ENCODE measurements around the gene TEF. TPM values are rescaled to one million over a fixed set of nuclear protein-coding genes. Genes with fewer than 3 reads are reported as not detected.

Gene TEF
- total RNA-seq, 1 donor, result 17.4 TPM

DNA sequence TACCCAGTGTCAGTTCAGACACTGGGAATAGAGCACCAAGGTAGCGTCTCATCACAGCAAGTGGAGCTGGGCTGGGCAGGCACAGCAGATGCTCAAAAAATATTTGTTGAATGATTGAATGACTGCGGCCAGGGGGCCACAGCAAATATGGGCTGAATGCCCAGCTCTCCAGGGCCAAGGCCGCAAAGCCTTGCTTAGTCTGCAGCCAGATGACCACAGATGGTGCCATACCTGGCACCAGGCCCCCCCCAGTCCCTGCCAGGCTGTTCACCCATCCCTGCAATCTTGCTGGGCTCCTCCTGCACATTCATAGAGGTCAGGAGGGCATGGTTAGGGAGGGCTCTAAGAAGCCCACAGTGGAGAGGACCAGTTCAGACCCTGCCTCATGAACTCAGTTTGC lies 47.5 kb upstream of the TEF start:
- H3K27me3 ChIP-seq (ENCODE audit: insufficient read depth, low read length), result no peaks in the 10 kb centered on the region
- H3K4me2 ChIP-seq (ENCODE audit: insufficient read depth, low read length), result no peak overlapping the region
- H3K9me3 ChIP-seq (ENCODE audit: low read depth, low read length), result no peaks in the 10 kb centered on the region
- H3K4me3 ChIP-seq (ENCODE audit: insufficient read depth, low read length), result no peak overlapping the region
- no peak overlapping the region for H2AFZ ChIP-seq (ENCODE audit: low read length)
- H4K20me1 ChIP-seq (ENCODE audit: insufficient read depth, low read length), result no peaks in the 10 kb centered on the region
- H3K79me2 ChIP-seq (ENCODE audit: insufficient read depth, low read length), result no peaks in the 10 kb centered on the region
- H3K27ac ChIP-seq (ENCODE audit: low read depth, low read length), result no peak overlapping the region
- peak; percentile 11 for DNase-seq (ENCODE audit: insufficient read length, low spot score, missing footprints)
- TF ChIP-seq, protein P1, sequence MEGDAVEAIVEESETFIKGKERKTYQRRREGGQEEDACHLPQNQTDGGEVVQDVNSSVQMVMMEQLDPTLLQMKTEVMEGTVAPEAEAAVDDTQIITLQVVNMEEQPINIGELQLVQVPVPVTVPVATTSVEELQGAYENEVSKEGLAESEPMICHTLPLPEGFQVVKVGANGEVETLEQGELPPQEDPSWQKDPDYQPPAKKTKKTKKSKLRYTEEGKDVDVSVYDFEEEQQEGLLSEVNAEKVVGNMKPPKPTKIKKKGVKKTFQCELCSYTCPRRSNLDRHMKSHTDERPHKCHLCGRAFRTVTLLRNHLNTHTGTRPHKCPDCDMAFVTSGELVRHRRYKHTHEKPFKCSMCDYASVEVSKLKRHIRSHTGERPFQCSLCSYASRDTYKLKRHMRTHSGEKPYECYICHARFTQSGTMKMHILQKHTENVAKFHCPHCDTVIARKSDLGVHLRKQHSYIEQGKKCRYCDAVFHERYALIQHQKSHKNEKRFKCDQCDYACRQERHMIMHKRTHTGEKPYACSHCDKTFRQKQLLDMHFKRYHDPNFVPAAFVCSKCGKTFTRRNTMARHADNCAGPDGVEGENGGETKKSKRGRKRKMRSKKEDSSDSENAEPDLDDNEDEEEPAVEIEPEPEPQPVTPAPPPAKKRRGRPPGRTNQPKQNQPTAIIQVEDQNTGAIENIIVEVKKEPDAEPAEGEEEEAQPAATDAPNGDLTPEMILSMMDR (IDR thresholded peaks at IDR 0.05; ENCODE audit: extremely low read depth, low read depth, low read length), result no peak
- H3K36me3 ChIP-seq (ENCODE audit: insufficient read depth, low read length), result peaks cover 70% of the 10 kb centered on the region
- H3K4me1 ChIP-seq (ENCODE audit: insufficient read depth, low read length), result no peaks in the 10 kb centered on the region

DNA sequence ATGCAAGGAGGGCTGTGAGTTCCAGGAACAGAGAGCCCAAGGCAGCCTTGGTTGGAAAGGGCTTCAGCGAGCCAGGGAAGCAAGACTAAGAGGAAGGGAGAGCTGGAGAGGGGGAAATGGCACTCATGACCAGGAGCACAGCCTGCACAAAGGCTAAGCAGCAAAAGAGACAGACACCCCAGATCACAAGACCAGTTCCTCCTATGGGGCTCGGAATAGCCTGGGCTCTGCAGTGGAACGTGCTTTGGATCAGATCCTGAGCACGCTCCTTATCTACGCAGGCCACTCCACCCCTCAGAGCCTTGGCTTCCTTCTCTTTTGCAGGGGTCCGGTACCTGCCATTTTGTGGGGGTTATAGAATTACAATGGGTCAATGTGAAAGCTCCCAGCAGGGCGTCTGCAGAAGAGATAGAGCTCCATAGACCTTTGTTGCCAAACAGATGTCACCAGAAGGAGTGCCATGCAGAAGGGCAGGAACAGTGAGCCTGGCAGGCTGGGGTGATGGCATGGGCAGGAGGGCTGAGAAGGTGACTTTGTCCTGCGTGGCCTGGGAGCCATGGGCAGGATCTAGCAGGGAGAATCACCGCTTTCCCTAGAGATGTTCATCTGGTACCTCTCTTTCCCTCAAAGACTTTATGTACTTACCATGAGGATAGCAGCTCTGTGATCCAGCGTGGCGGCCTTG lies 46.6 kb upstream of the TEF start:
- TF ChIP-seq, protein P1 (IDR thresholded peaks at IDR 0.05; ENCODE audit: extremely low read depth, low read depth, low read length), result no peak

DNA sequence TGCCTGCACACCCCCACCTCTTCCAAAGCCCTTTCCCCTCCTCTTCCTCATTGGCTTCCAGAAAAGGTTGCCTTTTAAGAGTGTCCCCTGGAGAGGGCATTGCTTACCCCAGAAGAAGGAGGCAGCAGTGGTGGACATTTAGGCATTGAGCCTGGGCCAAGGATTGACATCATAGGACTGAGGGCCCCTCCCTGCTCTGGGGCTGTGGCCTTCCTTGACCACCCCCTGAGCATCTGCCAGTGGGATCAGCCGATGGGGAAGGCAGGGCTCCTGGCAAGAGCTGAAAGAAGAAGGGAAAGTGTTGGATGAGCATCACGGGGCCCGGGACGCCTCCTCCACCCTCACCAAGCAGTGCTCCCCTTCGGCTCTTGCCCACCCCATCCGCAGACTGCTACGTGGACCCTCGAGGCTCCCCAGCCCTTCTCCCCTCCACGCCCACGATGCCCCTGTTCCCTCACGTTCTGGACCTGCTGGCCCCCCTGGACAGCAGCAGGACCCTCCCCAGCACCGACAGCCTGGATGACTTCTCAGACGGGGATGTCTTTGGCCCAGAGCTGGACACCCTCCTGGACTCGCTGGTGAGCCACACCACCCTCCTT lies 43.0 kb upstream of the TEF start:
- H3K9me3 ChIP-seq (ENCODE audit: low read depth, low read length), result no peaks in the 10 kb centered on the region
- no peak overlapping the region for H2AFZ ChIP-seq (ENCODE audit: low read length)
- TF ChIP-seq, protein P1 (IDR thresholded peaks at IDR 0.05; ENCODE audit: extremely low read depth, low read depth, low read length), result no peak
- no peak overlapping the region for H3K4me3 ChIP-seq (ENCODE audit: insufficient read depth, low read length)
- H3K27me3 ChIP-seq (ENCODE audit: insufficient read depth, low read length), result no peaks in the 10 kb centered on the region
- peaks cover 4% of the 10 kb centered on the region for H4K20me1 ChIP-seq (ENCODE audit: insufficient read depth, low read length)
- no peak overlapping the region for H3K27ac ChIP-seq (ENCODE audit: low read depth, low read length)
- H3K79me2 ChIP-seq (ENCODE audit: insufficient read depth, low read length), result no peaks in the 10 kb centered on the region
- DNase-seq (ENCODE audit: insufficient read length, low spot score, missing footprints), result peak; percentile 82
- no peak overlapping the region for H3K4me2 ChIP-seq (ENCODE audit: insufficient read depth, low read length)
- peaks cover 60% of the 10 kb centered on the region for H3K36me3 ChIP-seq (ENCODE audit: insufficient read depth, low read length)
- no peaks in the 10 kb centered on the region for H3K4me1 ChIP-seq (ENCODE audit: insufficient read depth, low read length)

More for the DNA sequence above, 46.6 kb upstream of the TEF start:
- Histone ChIP-seq H3K27ac (ENCODE audit: low read depth, low read length) (no peak overlapping the region), H3K4me2 (ENCODE audit: insufficient read depth, low read length) (no peak overlapping the region), H3K27me3 (ENCODE audit: insufficient read depth, low read length) (no peaks in the 10 kb centered on the region), H3K9me3 (ENCODE audit: low read depth, low read length) (no peaks in the 10 kb centered on the region), H3K79me2 (ENCODE audit: insufficient read depth, low read length) (no peaks in the 10 kb centered on the region), H2AFZ (ENCODE audit: low read length) (no peak overlapping the region), H3K36me3 (ENCODE audit: insufficient read depth, low read length) (peaks cover 69% of the 10 kb centered on the region), H4K20me1 (ENCODE audit: insufficient read depth, low read length) (no peaks in the 10 kb centered on the region), H3K4me1 (ENCODE audit: insufficient read depth, low read length) (no peaks in the 10 kb centered on the region), H3K4me3 (ENCODE audit: insufficient read depth, low read length) (no peak overlapping the region)
- DNase-seq (ENCODE audit: insufficient read length, low spot score, missing footprints), result peak; percentile 75

GRCh38 chr22:41339823-41340222 lies 41.9 kb upstream of the TEF start:
- H3K4me3 ChIP-seq (ENCODE audit: insufficient read depth, low read length), result no peak overlapping the region
- no peak overlapping the region for H3K4me2 ChIP-seq (ENCODE audit: insufficient read depth, low read length)
- TF ChIP-seq, protein P1 (IDR thresholded peaks at IDR 0.05; ENCODE audit: extremely low read depth, low read depth, low read length), result no peak
- H2AFZ ChIP-seq (ENCODE audit: low read length), result no peak overlapping the region
- no peaks in the 10 kb centered on the region for H3K79me2 ChIP-seq (ENCODE audit: insufficient read depth, low read length)
- peaks cover 60% of the 10 kb centered on the region for H3K36me3 ChIP-seq (ENCODE audit: insufficient read depth, low read length)
- H3K27ac ChIP-seq (ENCODE audit: low read depth, low read length), result no peak overlapping the region
- H3K4me1 ChIP-seq (ENCODE audit: insufficient read depth, low read length), result no peaks in the 10 kb centered on the region
- peak; percentile 32 for DNase-seq (ENCODE audit: insufficient read length, low spot score, missing footprints)
- H4K20me1 ChIP-seq (ENCODE audit: insufficient read depth, low read length), result peaks cover 4% of the 10 kb centered on the region
- no peaks in the 10 kb centered on the region for H3K27me3 ChIP-seq (ENCODE audit: insufficient read depth, low read length)
- no peaks in the 10 kb centered on the region for H3K9me3 ChIP-seq (ENCODE audit: low read depth, low read length)
